ENCODE results near the gene LIN28A.

GRCh38 chr1:26409191-26409807 lies 1.3 kb upstream of the LIN28A start:
- TF ChIP-seq POLR2A (IDR thresholded peaks at IDR 0.05), result no peak
- TF ChIP-seq, protein P1, sequence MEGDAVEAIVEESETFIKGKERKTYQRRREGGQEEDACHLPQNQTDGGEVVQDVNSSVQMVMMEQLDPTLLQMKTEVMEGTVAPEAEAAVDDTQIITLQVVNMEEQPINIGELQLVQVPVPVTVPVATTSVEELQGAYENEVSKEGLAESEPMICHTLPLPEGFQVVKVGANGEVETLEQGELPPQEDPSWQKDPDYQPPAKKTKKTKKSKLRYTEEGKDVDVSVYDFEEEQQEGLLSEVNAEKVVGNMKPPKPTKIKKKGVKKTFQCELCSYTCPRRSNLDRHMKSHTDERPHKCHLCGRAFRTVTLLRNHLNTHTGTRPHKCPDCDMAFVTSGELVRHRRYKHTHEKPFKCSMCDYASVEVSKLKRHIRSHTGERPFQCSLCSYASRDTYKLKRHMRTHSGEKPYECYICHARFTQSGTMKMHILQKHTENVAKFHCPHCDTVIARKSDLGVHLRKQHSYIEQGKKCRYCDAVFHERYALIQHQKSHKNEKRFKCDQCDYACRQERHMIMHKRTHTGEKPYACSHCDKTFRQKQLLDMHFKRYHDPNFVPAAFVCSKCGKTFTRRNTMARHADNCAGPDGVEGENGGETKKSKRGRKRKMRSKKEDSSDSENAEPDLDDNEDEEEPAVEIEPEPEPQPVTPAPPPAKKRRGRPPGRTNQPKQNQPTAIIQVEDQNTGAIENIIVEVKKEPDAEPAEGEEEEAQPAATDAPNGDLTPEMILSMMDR (IDR thresholded peaks at IDR 0.05), result no peak
